SK-N-SH (cell line): ENCODE results near the gene RHOT1. TPM values are rescaled to one million over a fixed set of nuclear protein-coding genes. Genes with fewer than 3 reads are reported as not detected.
"Not testable (repeated sequence)": the region's sequence is repeated elsewhere in the genome, so short reads cannot be mapped to it uniquely, and the experiment has no call there.

Experiments used
- CTCF ChIA-PET: fragments of 300-600, 350-600 bp; formaldehyde crosslinking; extraction: SDS; loops from one replicate; lab custom pipeline; 2021; lab: Yijun Ruan, JAX
- POLR2A ChIA-PET: fragments of 350-600 bp; sonication (Branson Sonifier 250); formaldehyde crosslinking; extraction: SDS; loops from one replicate; lab custom pipeline; 2020; ENCODE audit warnings: antibody characterized with exemption, inconsistent platforms; lab: Yijun Ruan, JAX
- DNase-seq: peaks from one replicate; pipeline ENCODE4 v3.0.0; 2012
- H2AFZ ChIP-seq: fragments of 200-600 bp; sonication (generic); 2 replicates; pipeline ENCODE4 v1.8.1; 2016; ENCODE audit warnings: antibody characterized with exemption, mild to moderate bottlenecking, low read depth
- H3F3A ChIP-seq: fragments of 200-600 bp; sonication (generic); replicated peaks from 2 replicates; pipeline ENCODE3; 2016; ENCODE audit warnings: antibody characterized with exemption, mild to moderate bottlenecking; ENCODE audit not compliant: insufficient read depth
- H3K27ac ChIP-seq, 2 experiments: fragments of 200-500 bp in 1 of 2; fragments of 200-600 bp in 1 of 2; sonication (Bioruptor generic) in 1 of 2; sonication (generic), shearing (Covaris generic) in 1 of 2; 2 replicates each; pipeline versions ENCODE4 v1.5.1 to v1.6.1; 2014 to 2016; ENCODE audit warnings: low read depth in 2 of 2, inconsistent platforms in 1 of 2, low read length in 1 of 2, mild to moderate bottlenecking in 1 of 2, mixed read lengths in 1 of 2
- H3K27me3 ChIP-seq: fragments of 200-600 bp; sonication (generic), shearing (Covaris generic); 2 replicates; pipeline ENCODE4 v1.6.1; 2016; ENCODE audit warnings: mixed run types; ENCODE audit not compliant: insufficient read depth
- H3K36me3 ChIP-seq, 2 experiments: fragments of 200-500 bp in 1 of 2; fragments of 200-600 bp in 1 of 2; sonication (Bioruptor generic) in 1 of 2; sonication (generic) in 1 of 2; replicated peaks in 1 of 2; 2 replicates each; pipeline versions ENCODE3 to v1.5.1; 2014 to 2016; ENCODE audit warnings: low read length in 1 of 2, mild to moderate bottlenecking in 1 of 2; ENCODE audit not compliant: insufficient read depth in 2 of 2, control insufficient read depth in 1 of 2
- H3K4me1 ChIP-seq, 2 experiments: fragments of 200-500 bp in 1 of 2; fragments of 200-600 bp in 1 of 2; sonication (Bioruptor generic) in 1 of 2; sonication (generic), shearing (Covaris generic) in 1 of 2; 2 replicates each; pipeline versions ENCODE4 v1.5.1 to v1.6.1; 2014 to 2016; ENCODE audit warnings: low read depth in 1 of 2, low read length in 1 of 2, mixed run types in 1 of 2; ENCODE audit not compliant: insufficient read depth in 2 of 2, control insufficient read depth in 1 of 2
- H3K4me2 ChIP-seq: fragments of 200-600 bp; sonication (generic), shearing (Covaris generic); 2 replicates; pipeline ENCODE4 v1.6.1; 2017; ENCODE audit warnings: mixed run types
- H3K4me3 ChIP-seq, 2 experiments: fragments of 200-500 bp in 1 of 2; fragments of 200-600 bp in 1 of 2; sonication (Bioruptor generic) in 1 of 2; sonication (generic), shearing (Covaris generic) in 1 of 2; 2 replicates each; pipeline versions ENCODE4 v1.5.1 to v1.8.1; 2014 to 2016; ENCODE audit warnings: low read depth in 2 of 2, inconsistent platforms in 1 of 2, low read length in 1 of 2, mild to moderate bottlenecking in 1 of 2, mixed read lengths in 1 of 2, moderate library complexity in 1 of 2
- H3K79me2 ChIP-seq: fragments of 200-600 bp; sonication (generic); 2 replicates; pipeline ENCODE4 v1.8.1; 2017; ENCODE audit warnings: mild to moderate bottlenecking; ENCODE audit not compliant: insufficient read depth
- H3K9ac ChIP-seq: fragments of 200-600 bp; sonication (generic); 2 replicates; pipeline ENCODE4 v1.6.1; 2017; ENCODE audit warnings: mixed run types
- H3K9me2 ChIP-seq: fragments of 200-600 bp; sonication (generic); 2 replicates; pipeline ENCODE4 v1.6.1; 2017; ENCODE audit warnings: mixed run types
- H3K9me3 ChIP-seq: fragments of 200-600 bp; sonication (generic); 2 replicates; pipeline ENCODE4 v1.6.1; 2017; ENCODE audit warnings: mixed run types, mild to moderate bottlenecking, moderate library complexity
- H4K20me1 ChIP-seq: fragments of 200-600 bp; sonication (generic); 2 replicates; pipeline ENCODE4 v1.6.1; 2017; ENCODE audit warnings: mild to moderate bottlenecking, mixed run types; ENCODE audit not compliant: insufficient read depth
- CHD2 ChIP-seq: fragments of 150-350 bp; IDR thresholded peaks from 2 replicates; pipeline ENCODE4 v1.6.1; 2018; ENCODE audit warnings: low read length; ENCODE audit not compliant: partially characterized antibody
- CTCF ChIP-seq: fragments of 200-600 bp; sonication (generic); IDR thresholded peaks from 2 replicates; pipeline ENCODE4 v1.6.1; 2017; ENCODE audit warnings: antibody characterized with exemption, mild to moderate bottlenecking, moderate library complexity
- ELF1 ChIP-seq: IDR thresholded peaks from 2 replicates; pipeline ENCODE4 v1.4.0; 2012
- EP300 ChIP-seq, 2 experiments: IDR thresholded peaks; 2 replicates each; pipeline versions ENCODE4 v1.4.0 to v1.6.1; 2012; ENCODE audit warnings: borderline replicate concordance in 1 of 2, low read depth in 1 of 2, low read length in 1 of 2
- FOXJ3 ChIP-seq: sonication (generic); formaldehyde crosslinking; IDR thresholded peaks from 2 replicates; pipeline ENCODE4 v1.5.1; 2020; ENCODE audit warnings: mild to moderate bottlenecking, missing genetic modification reagents
- GABPA ChIP-seq: IDR thresholded peaks from 2 replicates; pipeline ENCODE4 v1.4.0; 2012; ENCODE audit warnings: low read depth, mild to moderate bottlenecking
- GATA2 ChIP-seq: sonication (generic); formaldehyde crosslinking; IDR thresholded peaks from 2 replicates; pipeline ENCODE4 v1.5.0; 2020; ENCODE audit warnings: mild to moderate bottlenecking, missing genetic modification reagents
- JUND ChIP-seq: IDR thresholded peaks from 2 replicates; pipeline ENCODE4 v1.4.0; 2012
- MXI1 ChIP-seq: IDR thresholded peaks from 2 replicates; pipeline ENCODE4 v1.6.1; 2012; ENCODE audit warnings: mild to moderate bottlenecking, low read depth, low read length, improper control_type of control experiment
- NFIC ChIP-seq: IDR thresholded peaks from 2 replicates; pipeline ENCODE4 v1.4.0; 2012; ENCODE audit warnings: borderline replicate concordance
- NRF1 ChIP-seq: IDR thresholded peaks from 2 replicates; pipeline ENCODE4 v1.6.1; 2012; ENCODE audit warnings: low read depth, mild to moderate bottlenecking, low read length
- RAD21 ChIP-seq: IDR thresholded peaks from 2 replicates; pipeline ENCODE4 v1.6.1; 2012; ENCODE audit warnings: mild to moderate bottlenecking, low read length
- RCOR1 ChIP-seq: fragments of 150-350 bp; IDR thresholded peaks from 2 replicates; pipeline ENCODE4 v1.6.1; 2017; ENCODE audit warnings: antibody characterized with exemption, low read length
- RXRA ChIP-seq: IDR thresholded peaks from 2 replicates; pipeline ENCODE4 v1.4.0; 2012; ENCODE audit warnings: low read depth, mild to moderate bottlenecking, borderline replicate concordance
- TEAD4 ChIP-seq: IDR thresholded peaks from 2 replicates; pipeline ENCODE4 v1.4.0; 2012; ENCODE audit warnings: mild to moderate bottlenecking, borderline replicate concordance; ENCODE audit not compliant: insufficient read depth
- USF1 ChIP-seq: IDR thresholded peaks from 2 replicates; pipeline ENCODE4 v1.4.0; 2012; ENCODE audit warnings: low read depth, borderline replicate concordance
- USF2 ChIP-seq: fragments of 150-350 bp; IDR thresholded peaks from 2 replicates; pipeline ENCODE4 v1.6.1; 2017; ENCODE audit warnings: antibody characterized with exemption, low read length, low read depth, borderline replicate concordance
- ZBTB33 ChIP-seq: IDR thresholded peaks from 2 replicates; pipeline ENCODE4 v1.4.0; 2012; ENCODE audit warnings: low read depth, borderline replicate concordance
- WGBS: methylation state at CpG from one replicate; pipeline ENCODE4 v1.1.6; 2017; ENCODE audit warnings: low lambda C conversion rate; 5-methylcytosine and 5-hydroxymethylcytosine counted together
- polyA plus RNA-seq, 3 experiments: library from polyadenylated mRNA; depleted of rRNA; stranded (reverse); fragments of >200 nt; gene quantifications; 2 replicates each; pipeline ENCODE4 v1.2.3, GENCODE V29; 2012

RHOT1 gene
- polyA plus RNA-seq, 1 of the 3 experiments (the other 2 are of a cell fraction): 25.0 TPM

- H3K4me2 ChIP-seq, H3K9me2 ChIP-seq, H4K20me1 ChIP-seq, H3K79me2 ChIP-seq, H3F3A ChIP-seq, H3K27me3 ChIP-seq, H2AFZ ChIP-seq, H3K4me1 ChIP-seq, H3K36me3 ChIP-seq, H3K4me3 ChIP-seq, POLR2A ChIA-PET, H3K27ac ChIP-seq, H3K9me3 ChIP-seq, H3K9ac ChIP-seq, DNase-seq: not testable (repeated sequence)
- CTCF ChIA-PET: interaction anchor here (0.6 to 2.2 kb wide), 3 partner anchors 127 to 203 kb away, joined by 3 to 9 read pairs (median 3); partner anchors contain the start of gene LRRC37B
- 49% methylated on average over 14 of the region's 14 CpGs for WGBS
- TF ChIP-seq RAD21: peak; percentile 10; the same call in 1 of the 2 replicates
- peak; percentile 62 for TF ChIP-seq CTCF
Observed at GRCh38 chr17:32135497-32136117, 6.7 kb upstream of the RHOT1 start.

GRCh38 chr17:32136856-32137255 lies 5.4 kb upstream of the RHOT1 start:
- no peak for DNase-seq
- no peaks in the 10 kb centered on the region for H4K20me1 ChIP-seq
- no peaks in the 10 kb centered on the region for H3K27me3 ChIP-seq
- H3K36me3 ChIP-seq: no peaks in the 10 kb centered on the region
- H3K9me2 ChIP-seq: no peaks in the 10 kb centered on the region
- H2AFZ ChIP-seq: no peak overlapping the region
- no peak overlapping the region for H3K4me3 ChIP-seq
- CTCF ChIA-PET: interaction anchor here (0.6 to 2.2 kb wide), 3 partner anchors 9 to 130 kb away, joined by 3 to 9 read pairs (median 7); partner anchors contain the start of gene LRRC37B
- H3K4me1 ChIP-seq: peaks cover 0 to 3% of the 10 kb centered on the region in 2 experiments; a peak in 1 of 4 replicates
- POLR2A ChIA-PET: no interaction called here
- H3K9me3 ChIP-seq: no peaks in the 10 kb centered on the region
- H3K9ac ChIP-seq: no peak overlapping the region
- no peak overlapping the region for H3K27ac ChIP-seq
- H3F3A ChIP-seq: peaks cover 4% of the 10 kb centered on the region
- WGBS: 87% methylated on average over 1 of the region's 1 CpG
- no peaks in the 10 kb centered on the region for H3K79me2 ChIP-seq
- no peak overlapping the region for H3K4me2 ChIP-seq
- TF ChIP-seq MXI1 (no peak), USF1 (no peak), JUND (no peak), EP300 (IDR thresholded peaks at IDR 0.05; ENCODE audit: borderline replicate concordance in 1 of 2, low read depth in 1 of 2, low read length in 1 of 2) (no peak), RAD21 (no peak), TEAD4 (no peak), NRF1 (no peak), RCOR1 (no peak), CHD2 (no peak), CTCF (no peak), USF2 (no peak), GABPA (no peak), RXRA (no peak), GATA2 (CRISPR knock-in tag) (no peak), NFIC (no peak), ELF1 (no peak), ZBTB33 (no peak), FOXJ3 (CRISPR knock-in tag) (no peak)
